B cell (primary cell): Measurements from ENCODE around the gene RANBP9. TPM values are rescaled to one million over a fixed set of nuclear protein-coding genes. Genes with fewer than 3 reads are reported as not detected.

Experiments
- ATAC-seq: fragments of 200-7000 bp; cut with Tn5 transposase; one replicate; pipeline ENCODE4 v1.10.0; 2021; ENCODE audit warnings: low read depth, mild to moderate bottlenecking, moderate number of reproducible peaks, moderate library complexity
- CTCF ChIA-PET: fragments of 350-600 bp; sonication (Branson Sonifier 250); formaldehyde crosslinking; loops from one replicate; lab custom pipeline; 2021; ENCODE audit warnings: antibody characterized with exemption, inconsistent platforms; lab: Charles Lee
- POLR2A ChIA-PET: fragments of 350-600 bp; sonication (Branson Sonifier 250); formaldehyde crosslinking; loops from one replicate; lab custom pipeline; 2021; ENCODE audit warnings: antibody characterized with exemption; lab: Charles Lee
- DNase-seq: peaks from one replicate; pipeline ENCODE4 v3.0.0; 2013
- H2AFZ ChIP-seq: 2 replicates; pipeline ENCODE4 v1.6.1; 2012; ENCODE audit warnings: mild to moderate bottlenecking, low read depth, low read length; ENCODE audit not compliant: insufficient read depth, poor library complexity, severe bottlenecking
- H3K27ac ChIP-seq, 2 donors: 1 replicate in 1 of 2; 2 replicates in 1 of 2; pipeline ENCODE4 v1.5.1; 2012 to 2013; ENCODE audit warnings: low read length in 2 of 2, mild to moderate bottlenecking in 2 of 2, moderate library complexity in 1 of 2
- H3K27me3 ChIP-seq, 4 experiments: fragments of 200-600 bp in 1 of 4; sonication (generic) in 1 of 4; replicated peaks in 1 of 4; 1 replicate in 2 of 4; 2 replicates in 2 of 4; pipeline versions ENCODE4 v1.6.1 to v1.7.0; 2013 to 2016; ENCODE audit warnings: low read length in 3 of 4, mild to moderate bottlenecking in 2 of 4, mixed read lengths in 1 of 4, moderate library complexity in 1 of 4; ENCODE audit not compliant: insufficient read depth in 4 of 4, control insufficient read depth in 3 of 4; ENCODE audit errors: control extremely low read depth in 1 of 4
- H3K36me3 ChIP-seq, 2 experiments: replicated peaks in 1 of 2; 1 replicate in 1 of 2; 2 replicates in 1 of 2; pipeline versions ENCODE4 v1.6.1 to v1.7.1; 2013; ENCODE audit warnings: low read length in 1 of 2; ENCODE audit not compliant: insufficient read depth in 2 of 2, control insufficient read depth in 1 of 2; ENCODE audit errors: control extremely low read depth in 1 of 2, extremely low read depth in 1 of 2
- H3K4me1 ChIP-seq, 2 donors: fragments of 200-600 bp in 1 of 2; sonication (generic) in 1 of 2; 1 replicate in 1 of 2; 2 replicates in 1 of 2; pipeline versions ENCODE4 v1.5.1 to v1.6.1; 2013 to 2017; ENCODE audit warnings: low read length in 2 of 2; ENCODE audit not compliant: control insufficient read depth in 2 of 2, insufficient read depth in 2 of 2
- H3K4me2 ChIP-seq: replicated peaks from 2 replicates; pipeline ENCODE3; 2012; ENCODE audit warnings: mild to moderate bottlenecking, low read depth, low read length; ENCODE audit not compliant: poor library complexity, severe bottlenecking
- H3K4me3 ChIP-seq, 5 experiments: fragments of 200-600 bp in 1 of 5; sonication (generic) in 1 of 5; 1 replicate in 3 of 5; 2 replicates in 2 of 5; pipeline versions ENCODE4 v1.5.1 to v1.7.0; 2011 to 2016; ENCODE audit warnings: low read length in 4 of 5, mild to moderate bottlenecking in 4 of 5, low read depth in 2 of 5, control low read depth in 1 of 5, moderate library complexity in 1 of 5; ENCODE audit not compliant: insufficient read depth in 1 of 5; ENCODE audit errors: control extremely low read depth in 1 of 5, extremely low read depth in 1 of 5
- H3K79me2 ChIP-seq: fragments of 200-600 bp; sonication (generic); one replicate; pipeline ENCODE4 v1.6.0; 2016; ENCODE audit warnings: low read length; ENCODE audit not compliant: control insufficient read depth, insufficient read depth
- H3K9ac ChIP-seq: fragments of 200-600 bp; sonication (generic); 2 replicates; pipeline ENCODE4 v1.6.1; 2017; ENCODE audit warnings: mild to moderate bottlenecking, low read length, moderate library complexity
- H3K9me3 ChIP-seq, 3 donors: one replicate each; pipeline versions ENCODE4 v1.6.1 to v1.7.1; 2013; ENCODE audit warnings: low read length in 2 of 3; ENCODE audit not compliant: control insufficient read depth in 2 of 3, insufficient read depth in 1 of 3; ENCODE audit errors: control extremely low read depth in 1 of 3
- H4K20me1 ChIP-seq: 2 replicates; pipeline ENCODE4 v1.6.0; 2012; ENCODE audit warnings: mild to moderate bottlenecking, low read length; ENCODE audit not compliant: insufficient read depth, control insufficient read depth, poor library complexity, severe bottlenecking
- H3K27ac Mint-ChIP-seq: one replicate; pipeline ENCODE4 v1.8.0; 2021; ENCODE audit warnings: mixed read lengths
- H3K27me3 Mint-ChIP-seq: one replicate; pipeline ENCODE4 v1.8.0; 2021; ENCODE audit warnings: mixed read lengths
- H3K4me1 Mint-ChIP-seq: one replicate; pipeline ENCODE4 v1.8.0; 2021; ENCODE audit warnings: mixed read lengths
- H3K4me3 Mint-ChIP-seq: one replicate; pipeline ENCODE4 v1.8.0; 2021; ENCODE audit warnings: mixed read lengths
- H3K9me3 Mint-ChIP-seq: one replicate; pipeline ENCODE4 v1.8.0; 2022; ENCODE audit warnings: mixed read lengths; ENCODE audit not compliant: insufficient read depth
- EZH2 ChIP-seq: IDR thresholded peaks from 2 replicates; pipeline ENCODE4 v1.6.1; 2012; ENCODE audit warnings: borderline replicate concordance, low read depth, mild to moderate bottlenecking, moderate library complexity, low read length; ENCODE audit not compliant: insufficient read depth, poor library complexity, severe bottlenecking
- WGBS: methylation state at CpG from one replicate; pipeline ENCODE4 v1.1.5; 2013; ENCODE audit warnings: missing lambda C conversion rate; ENCODE audit not compliant: insufficient coverage; 5-methylcytosine and 5-hydroxymethylcytosine counted together
- intact Hi-C: fragments of 100-400 bp; cut with micrococcal nuclease; formaldehyde crosslinking; loops from one replicate; pipeline ENCODE4 v1.10.0; 2022
- polyA plus RNA-seq: library from polyadenylated mRNA; depleted of rRNA; stranded (reverse); fragments of >200 nt; gene quantifications from 2 replicates; pipeline ENCODE4 v1.2.3, GENCODE V29; 2012
- total RNA-seq, 2 donors: library from RNA; stranded (reverse); fragments of 120-200 nt in 1 of 2; gene quantifications; 1 replicate in 1 of 2; 2 replicates in 1 of 2; pipeline versions ENCODE4 v1.2.3 to v1.2.4, GENCODE V29; 2013 to 2022
- TF ChIP-seq, protein P1 (sequence below): fragments of 200-600 bp; IDR thresholded peaks from one replicate; pipeline ENCODE4 v1.8.0; 2022; ENCODE audit warnings: antibody characterized with exemption, mild to moderate bottlenecking

Gene RANBP9
- total and polyA plus RNA-seq, 2 donors (not counting 1 experiment from before 2014, with no cell fraction given): 20.0 to 34.1 TPM

DNA sequence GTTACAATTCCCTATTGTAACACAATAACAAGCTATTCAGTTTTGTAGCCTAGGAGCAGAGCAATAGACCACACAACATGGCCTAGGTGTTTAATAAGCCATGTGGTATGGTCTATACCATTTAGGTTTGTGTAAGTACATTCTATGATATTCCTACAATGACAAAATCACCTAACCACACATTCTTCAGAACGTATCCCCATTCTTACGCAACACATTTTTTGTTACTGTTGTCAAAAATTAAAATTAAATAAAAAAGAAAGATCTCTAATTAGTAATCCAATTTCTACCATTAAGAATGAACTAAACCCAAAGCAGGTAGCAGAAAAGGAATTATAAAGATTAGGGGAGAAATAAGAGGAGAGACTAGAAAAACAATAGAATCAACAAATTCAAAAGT is 44.0 kb downstream of the RANBP9 start:
- H4K20me1 ChIP-seq: peaks cover 69% of the 10 kb centered on the region
- CTCF ChIA-PET: no interaction called here

DNA sequence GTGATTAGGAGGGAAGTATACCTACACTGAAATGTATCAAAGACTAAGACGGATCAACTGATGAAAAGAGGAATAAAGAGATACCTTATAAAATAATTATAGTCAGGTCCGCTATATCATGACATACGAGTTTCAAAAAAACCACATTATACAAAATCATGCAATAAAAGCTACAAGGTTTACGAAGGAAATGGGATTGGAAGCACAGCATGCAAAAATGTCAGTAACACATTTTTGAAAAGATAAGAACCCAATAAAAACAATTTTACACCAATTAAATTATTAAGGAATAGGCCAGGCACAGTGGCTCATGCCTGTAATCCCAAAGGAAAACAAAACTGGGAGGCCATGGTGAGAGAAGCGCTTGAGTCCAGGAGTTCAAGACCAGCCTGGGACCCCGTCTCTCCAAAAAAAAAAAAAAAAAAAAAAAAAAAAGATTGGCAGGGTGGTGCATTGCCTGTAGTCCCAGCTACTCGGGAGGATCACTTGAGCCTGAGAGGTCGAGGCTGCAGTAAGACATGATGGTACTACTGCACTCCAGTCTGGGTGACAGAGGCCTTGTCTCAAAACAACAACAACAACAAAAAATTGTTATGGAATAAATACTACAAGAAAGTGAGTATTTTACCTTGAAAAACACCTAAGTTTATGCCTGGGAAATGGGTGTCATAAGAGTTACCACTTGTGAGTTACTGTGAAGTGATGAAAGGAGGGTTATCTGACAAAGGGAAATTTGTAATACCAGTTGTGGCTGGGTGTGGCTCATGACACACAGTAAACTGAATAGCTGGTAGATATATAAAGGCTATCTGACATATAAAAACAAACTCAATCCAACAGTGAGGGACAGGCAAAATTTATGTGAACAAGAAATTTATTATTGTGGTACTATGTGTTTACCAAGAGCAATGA is 45.2 kb downstream of the RANBP9 start:
- Mint-ChIP-seq H3K4me3 (no peak overlapping the region), H3K9me3 (no peaks in the 10 kb centered on the region), H3K4me1 (peaks cover 66% of the 10 kb centered on the region), H3K27ac (no peak overlapping the region), H3K27me3 (no peaks in the 10 kb centered on the region)
- no CpG with 5 or more reads among the region's 8 CpGs for WGBS
- Histone ChIP-seq H3K4me2 (no peak overlapping the region), H4K20me1 (peaks cover 69% of the 10 kb centered on the region), H3K4me1 (peaks cover 0 to 26% of the 10 kb centered on the region in 2 donors), H3K36me3 (peaks cover 0 to 5% of the 10 kb centered on the region in 2 experiments), H3K4me3 (no peak overlapping the region), H3K9me3 (peaks cover 0 to 6% (median 1%) of the 10 kb centered on the region in 3 donors), H3K9ac (no peak overlapping the region), H3K27me3 (no peaks in the 10 kb centered on the region), H3K79me2 (peaks cover 100% of the 10 kb centered on the region), H3K27ac (no peak overlapping the region), H2AFZ (no peak overlapping the region)
- DNase-seq: no peak
- intact Hi-C loops: no loop called here
- ATAC-seq: no peak
- ChIA-PET CTCF (no interaction called here), POLR2A (no interaction called here)
- TF ChIP-seq, protein P1, sequence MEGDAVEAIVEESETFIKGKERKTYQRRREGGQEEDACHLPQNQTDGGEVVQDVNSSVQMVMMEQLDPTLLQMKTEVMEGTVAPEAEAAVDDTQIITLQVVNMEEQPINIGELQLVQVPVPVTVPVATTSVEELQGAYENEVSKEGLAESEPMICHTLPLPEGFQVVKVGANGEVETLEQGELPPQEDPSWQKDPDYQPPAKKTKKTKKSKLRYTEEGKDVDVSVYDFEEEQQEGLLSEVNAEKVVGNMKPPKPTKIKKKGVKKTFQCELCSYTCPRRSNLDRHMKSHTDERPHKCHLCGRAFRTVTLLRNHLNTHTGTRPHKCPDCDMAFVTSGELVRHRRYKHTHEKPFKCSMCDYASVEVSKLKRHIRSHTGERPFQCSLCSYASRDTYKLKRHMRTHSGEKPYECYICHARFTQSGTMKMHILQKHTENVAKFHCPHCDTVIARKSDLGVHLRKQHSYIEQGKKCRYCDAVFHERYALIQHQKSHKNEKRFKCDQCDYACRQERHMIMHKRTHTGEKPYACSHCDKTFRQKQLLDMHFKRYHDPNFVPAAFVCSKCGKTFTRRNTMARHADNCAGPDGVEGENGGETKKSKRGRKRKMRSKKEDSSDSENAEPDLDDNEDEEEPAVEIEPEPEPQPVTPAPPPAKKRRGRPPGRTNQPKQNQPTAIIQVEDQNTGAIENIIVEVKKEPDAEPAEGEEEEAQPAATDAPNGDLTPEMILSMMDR: no peak

More for the DNA sequence above, 44.0 kb downstream of the RANBP9 start:
- ATAC-seq (no peak), DNase-seq (no peak)
- H3K27ac ChIP-seq: no peak overlapping the region
- no peaks in the 10 kb centered on the region for H3K27me3 Mint-ChIP-seq
- POLR2A ChIA-PET: no interaction called here
- intact Hi-C loops: no loop called here
- no CpG with 5 or more reads among the region's 2 CpGs for WGBS
- no peak for TF ChIP-seq EZH2
- TF ChIP-seq, protein P1: no peak
- H2AFZ ChIP-seq: no peak overlapping the region
- H3K4me3 ChIP-seq: no peak overlapping the region
- H3K36me3 ChIP-seq: peaks cover 0 to 5% of the 10 kb centered on the region in 2 experiments
- peaks cover 0 to 26% of the 10 kb centered on the region in 2 donors for H3K4me1 ChIP-seq
- no peak overlapping the region for H3K4me3 Mint-ChIP-seq
- no peaks in the 10 kb centered on the region for H3K9me3 Mint-ChIP-seq
- H3K9ac ChIP-seq: no peak overlapping the region
- peaks cover 64% of the 10 kb centered on the region for H3K4me1 Mint-ChIP-seq
- peaks cover 0 to 6% (median 1%) of the 10 kb centered on the region in 3 donors for H3K9me3 ChIP-seq
- H3K79me2 ChIP-seq: peaks cover 100% of the 10 kb centered on the region
- no peak overlapping the region for H3K4me2 ChIP-seq
- no peak overlapping the region for H3K27ac Mint-ChIP-seq
- H3K27me3 ChIP-seq: no peaks in the 10 kb centered on the region
